HepG2 (cell line): ENCODE data around the gene EEF2. TPM values are rescaled to one million over a fixed set of nuclear protein-coding genes. Genes with fewer than 3 reads are reported as not detected.
A peak's percentile ranks its signal among the peaks of the same experiment; 100 is the strongest.

ENCODE experiments used
- ARHGAP35 ChIP-seq: sonication (generic); formaldehyde crosslinking; IDR thresholded peaks from 2 replicates; pipeline ENCODE4 v1.9.0; 2022; ENCODE audit warnings: mild to moderate bottlenecking, inconsistent platforms, moderate library complexity, missing genetic modification reagents, borderline replicate concordance
- BHLHE40 ChIP-seq: IDR thresholded peaks from 2 replicates; pipeline ENCODE4 v1.6.1; 2011; ENCODE audit warnings: low read length, improper control_type of control experiment
- FLYWCH1 ChIP-seq: sonication (generic); formaldehyde crosslinking; IDR thresholded peaks from 2 replicates; pipeline ENCODE4 v1.8.1; 2023; ENCODE audit warnings: mild to moderate bottlenecking, missing genetic modification reagents
- FOXK1 ChIP-seq: sonication (generic); formaldehyde crosslinking; IDR thresholded peaks from 2 replicates; pipeline ENCODE4 v1.4.0; 2020; ENCODE audit warnings: low read depth, missing genetic modification reagents, borderline replicate concordance
- GLI4 ChIP-seq: sonication (generic); formaldehyde crosslinking; IDR thresholded peaks from 2 replicates; pipeline ENCODE4 v1.5.1; 2020; ENCODE audit warnings: missing genetic modification reagents, mild to moderate bottlenecking, moderate library complexity, borderline replicate concordance
- HDAC6 ChIP-seq: fragments of 200-600 bp; sonication (generic); IDR thresholded peaks from 2 replicates; pipeline ENCODE4 v1.7.0; 2017; ENCODE audit warnings: mild to moderate bottlenecking, antibody characterized with exemption, low read length, low read depth
- HMG20A ChIP-seq: IDR thresholded peaks from 2 replicates; pipeline ENCODE4 v1.6.1; 2016; ENCODE audit warnings: borderline replicate concordance
- HNRNPH1 ChIP-seq: fragments of 200-400 bp; formaldehyde crosslinking; optimal IDR thresholded peaks from 2 replicates; pipeline ENCODE3; 2017; ENCODE audit warnings: mild to moderate bottlenecking, low read depth, low read length
- MAF1 ChIP-seq: sonication (generic); formaldehyde crosslinking; IDR thresholded peaks from 2 replicates; pipeline ENCODE4 v1.5.0; 2020; ENCODE audit warnings: missing genetic modification reagents, borderline replicate concordance
- NR2F1 ChIP-seq, 2 experiments: fragments of 450-650 bp in 1 of 2; formaldehyde crosslinking in 1 of 2; IDR thresholded peaks; 2 replicates each; pipeline versions ENCODE4 v1.5.0 to v1.6.1; 2016 to 2020; ENCODE audit warnings: mild to moderate bottlenecking in 1 of 2, missing compliant biosample characterization in 1 of 2, missing genetic modification reagents in 1 of 2, moderate library complexity in 1 of 2
- RNF2 ChIP-seq: fragments of 450-650 bp; conservative IDR thresholded peaks from 2 replicates; pipeline ENCODE4 v1.6.1; 2016; ENCODE audit warnings: low read depth
- SETDB1 ChIP-seq: sonication (generic); formaldehyde crosslinking; IDR thresholded peaks from 2 replicates; pipeline ENCODE4 v1.5.1; 2020; ENCODE audit warnings: missing genetic modification reagents, mild to moderate bottlenecking, borderline replicate concordance
- SOX5 ChIP-seq: IDR thresholded peaks from 2 replicates; pipeline ENCODE4 v1.6.1; 2016; ENCODE audit warnings: borderline replicate concordance
- SP4 ChIP-seq: sonication (generic); formaldehyde crosslinking; IDR thresholded peaks from 2 replicates; pipeline ENCODE4 v1.8.1; 2023; ENCODE audit warnings: mild to moderate bottlenecking, missing genetic modification reagents
- TBX2 ChIP-seq: sonication (generic); formaldehyde crosslinking; IDR thresholded peaks from 2 replicates; pipeline ENCODE4 v1.5.0; 2020; ENCODE audit warnings: missing genetic modification reagents, mild to moderate bottlenecking, borderline replicate concordance
- ZFY ChIP-seq: sonication (generic); formaldehyde crosslinking; IDR thresholded peaks from 2 replicates; pipeline ENCODE4 v1.4.0; 2020; ENCODE audit warnings: missing genetic modification reagents
- ZNF34 ChIP-seq: sonication (generic); formaldehyde crosslinking; IDR thresholded peaks from 2 replicates; pipeline ENCODE4 v1.4.0; 2020; ENCODE audit warnings: mild to moderate bottlenecking, missing genetic modification reagents, borderline replicate concordance
- ZNF451 ChIP-seq: sonication (generic); formaldehyde crosslinking; IDR thresholded peaks from 2 replicates; pipeline ENCODE4 v1.5.0; 2020; ENCODE audit warnings: mild to moderate bottlenecking, missing genetic modification reagents
- ZNF737 ChIP-seq: sonication (generic); formaldehyde crosslinking; IDR thresholded peaks from 2 replicates; pipeline ENCODE4 v1.5.0; 2020; ENCODE audit warnings: missing genetic modification reagents, mild to moderate bottlenecking, borderline replicate concordance
- ZNF878 ChIP-seq: sonication (generic); formaldehyde crosslinking; IDR thresholded peaks from 2 replicates; pipeline ENCODE4 v1.8.1; 2023; ENCODE audit warnings: mild to moderate bottlenecking, missing genetic modification reagents, moderate library complexity
- polyA plus RNA-seq, 8 experiments: library from polyadenylated mRNA; depleted of rRNA in 3 of 8; stranded (reverse) in 7 of 8; unstranded in 1 of 8; fragments of >200 nt; fragmentation: Illumina TruSeq in 4 of 8; extraction: Trizol in 4 of 8; gene quantifications; 2 replicates each; pipeline versions ENCODE4 v1.2.1 to v1.2.3, GENCODE V29; 2011 to 2016; ENCODE audit warnings: low read depth in 4 of 8, missing spikeins in 1 of 8, mixed read lengths in 1 of 8; ENCODE audit not compliant: insufficient read depth in 1 of 8
- total RNA-seq, 5 experiments: library from RNA; depleted of rRNA; stranded (reverse); fragments of >200 nt; fragmentation: Illumina TruSeq; extraction: Trizol; gene quantifications; 2 replicates each; pipeline ENCODE4 v1.2.3, GENCODE V29; 2016; ENCODE audit warnings: low read depth in 1 of 5
- TF ChIP-seq, protein P1 (sequence below): sonication (generic); formaldehyde crosslinking; IDR thresholded peaks from 2 replicates; pipeline ENCODE4 v1.8.0; 2022; ENCODE audit warnings: mild to moderate bottlenecking, missing genetic modification reagents, borderline replicate concordance
- TF ChIP-seq, protein P2 (sequence below): sonication (generic); formaldehyde crosslinking; IDR thresholded peaks from 2 replicates; pipeline ENCODE4 v1.8.0; 2022; ENCODE audit warnings: low read depth, missing genetic modification reagents
- TF ChIP-seq, protein P3 (sequence below): sonication (generic); formaldehyde crosslinking; IDR thresholded peaks from 2 replicates; pipeline ENCODE4 v1.4.0; 2020; ENCODE audit warnings: mild to moderate bottlenecking, missing genetic modification reagents, borderline replicate concordance
- TF ChIP-seq, protein P4 (sequence below): sonication (generic); formaldehyde crosslinking; IDR thresholded peaks from 2 replicates; pipeline ENCODE4 v1.4.0; 2020; ENCODE audit warnings: missing genetic modification reagents

The EEF2 gene
- total and polyA plus RNA-seq, 2 of the 13 experiments (the other 11 are each of a cell fraction or from before 2014, with no cell fraction given): 1,441 to 1,777 TPM

DNA sequence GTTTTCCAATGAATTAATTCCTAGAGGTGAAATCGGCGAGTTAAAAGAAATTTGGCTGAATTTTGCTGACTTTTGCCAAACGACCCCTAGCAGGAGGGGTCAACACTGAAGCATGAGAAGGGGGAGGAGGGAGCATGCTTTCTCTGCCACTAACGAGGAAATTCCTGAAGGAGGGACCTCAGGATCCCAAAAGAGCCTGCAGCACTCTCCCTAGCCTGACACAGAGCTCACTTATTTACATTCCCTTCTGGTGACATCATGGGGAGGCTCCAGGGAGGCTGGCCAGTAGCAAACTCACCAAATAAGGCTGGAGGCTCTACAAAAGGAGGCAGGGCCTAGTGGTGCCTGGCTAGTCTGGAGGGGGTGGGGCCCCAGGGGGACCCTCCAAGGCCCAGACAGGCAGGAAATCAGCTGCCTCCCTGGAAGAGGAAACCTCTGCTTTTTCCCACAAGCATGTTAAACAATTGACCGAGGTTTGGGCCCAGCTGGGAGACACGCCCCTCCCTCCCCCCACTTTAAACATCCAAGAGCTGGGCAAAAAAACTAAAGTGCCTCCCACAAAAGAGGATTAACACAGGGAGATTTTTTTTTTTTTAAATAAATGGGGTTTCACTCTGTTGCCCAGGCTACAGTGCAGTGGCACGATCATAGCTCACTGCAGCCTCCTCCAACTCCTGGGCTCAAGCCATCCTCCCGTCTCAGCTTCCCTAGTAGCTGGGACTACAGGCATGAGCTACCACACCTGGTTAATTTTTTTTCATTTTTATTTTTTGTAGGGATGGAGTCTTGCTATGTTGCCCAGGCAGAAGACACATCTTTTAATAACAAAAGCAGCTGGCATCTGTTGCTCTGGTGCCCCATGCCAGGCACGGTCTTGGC lies 16.5 kb downstream of the EEF2 start (continued):
- TF ChIP-seq SETDB1 (CRISPR knock-in tag): no peak
- TF ChIP-seq FOXK1 (CRISPR knock-in tag): peak; percentile 94
- no peak for TF ChIP-seq HNRNPH1
- 0 out of 2 replicates have a peak, but pooled peaks have one; percentile 30 for TF ChIP-seq TBX2 (CRISPR knock-in tag)
- TF ChIP-seq SP4 (CRISPR knock-in tag): 0 out of 2 replicates have a peak, but pooled peaks have one; percentile 52
- TF ChIP-seq SOX5 (CRISPR knock-in tag): peak; percentile 29; the same call in 1 of the 2 replicates
- no peak for TF ChIP-seq HDAC6
- TF ChIP-seq, protein P1, sequence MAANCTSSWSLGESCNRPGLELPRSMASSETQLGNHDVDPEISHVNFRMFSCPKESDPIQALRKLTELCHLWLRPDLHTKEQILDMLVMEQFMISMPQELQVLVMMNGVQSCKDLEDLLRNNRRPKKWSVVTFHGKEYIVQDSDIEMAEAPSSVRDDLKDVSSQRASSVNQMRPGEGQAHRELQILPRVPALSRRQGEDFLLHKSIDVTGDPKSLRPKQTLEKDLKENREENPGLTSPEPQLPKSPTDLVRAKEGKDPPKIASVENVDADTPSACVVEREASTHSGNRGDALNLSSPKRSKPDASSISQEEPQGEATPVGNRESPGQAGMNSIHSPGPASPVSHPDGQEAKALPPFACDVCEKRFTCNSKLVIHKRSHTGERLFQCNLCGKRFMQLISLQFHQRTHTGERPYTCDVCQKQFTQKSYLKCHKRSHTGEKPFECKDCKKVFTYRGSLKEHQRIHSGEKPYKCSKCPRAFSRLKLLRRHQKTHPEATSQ (CRISPR knock-in tag): no peak
- no peak for TF ChIP-seq ARHGAP35 (CRISPR knock-in tag)
- TF ChIP-seq HMG20A (CRISPR knock-in tag): no peak
- no peak for TF ChIP-seq RNF2
- TF ChIP-seq ZNF737: no peak
- 0 out of 2 replicates have a peak, but pooled peaks have one; percentile 28 for TF ChIP-seq ZFY (CRISPR knock-in tag)
- 0 out of 2 replicates have a peak, but pooled peaks have one; percentile 21 for TF ChIP-seq ZNF451 (CRISPR knock-in tag)
- no peak for TF ChIP-seq GLI4
- TF ChIP-seq ZNF34 (CRISPR knock-in tag): no peak
- no peak for TF ChIP-seq MAF1 (CRISPR knock-in tag)
- no peak for TF ChIP-seq NR2F1 (CRISPR knock-in tag; IDR thresholded peaks at IDR 0.05)
- no peak for TF ChIP-seq ZNF878 (CRISPR knock-in tag)
- TF ChIP-seq FLYWCH1 (CRISPR knock-in tag): no peak
- TF ChIP-seq, protein P2, sequence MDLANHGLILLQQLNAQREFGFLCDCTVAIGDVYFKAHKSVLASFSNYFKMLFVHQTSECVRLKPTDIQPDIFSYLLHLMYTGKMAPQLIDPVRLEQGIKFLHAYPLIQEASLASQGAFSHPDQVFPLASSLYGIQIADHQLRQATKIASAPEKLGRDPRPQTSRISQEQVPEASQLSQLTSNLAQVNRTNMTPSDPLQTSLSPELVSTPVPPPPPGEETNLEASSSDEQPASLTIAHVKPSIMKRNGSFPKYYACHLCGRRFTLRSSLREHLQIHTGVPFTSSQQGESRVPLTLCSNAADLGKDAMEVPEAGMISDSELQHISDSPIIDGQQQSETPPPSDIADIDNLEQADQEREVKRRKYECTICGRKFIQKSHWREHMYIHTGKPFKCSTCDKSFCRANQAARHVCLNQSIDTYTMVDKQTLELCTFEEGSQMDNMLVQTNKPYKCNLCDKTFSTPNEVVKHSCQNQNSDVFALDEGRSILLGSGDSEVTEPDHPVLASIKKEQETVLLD (CRISPR knock-in tag): no peak
- TF ChIP-seq, protein P3, sequence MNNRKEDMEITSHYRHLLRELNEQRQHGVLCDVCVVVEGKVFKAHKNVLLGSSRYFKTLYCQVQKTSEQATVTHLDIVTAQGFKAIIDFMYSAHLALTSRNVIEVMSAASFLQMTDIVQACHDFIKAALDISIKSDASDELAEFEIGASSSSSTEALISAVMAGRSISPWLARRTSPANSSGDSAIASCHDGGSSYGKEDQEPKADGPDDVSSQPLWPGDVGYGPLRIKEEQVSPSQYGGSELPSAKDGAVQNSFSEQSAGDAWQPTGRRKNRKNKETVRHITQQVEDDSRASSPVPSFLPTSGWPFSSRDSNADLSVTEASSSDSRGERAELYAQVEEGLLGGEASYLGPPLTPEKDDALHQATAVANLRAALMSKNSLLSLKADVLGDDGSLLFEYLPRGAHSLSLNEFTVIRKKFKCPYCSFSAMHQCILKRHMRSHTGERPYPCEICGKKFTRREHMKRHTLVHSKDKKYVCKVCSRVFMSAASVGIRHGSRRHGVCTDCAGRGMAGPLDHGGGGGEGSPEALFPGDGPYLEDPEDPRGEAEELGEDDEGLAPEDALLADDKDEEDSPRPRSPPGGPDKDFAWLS (CRISPR knock-in tag): no peak
- TF ChIP-seq, protein P4, sequence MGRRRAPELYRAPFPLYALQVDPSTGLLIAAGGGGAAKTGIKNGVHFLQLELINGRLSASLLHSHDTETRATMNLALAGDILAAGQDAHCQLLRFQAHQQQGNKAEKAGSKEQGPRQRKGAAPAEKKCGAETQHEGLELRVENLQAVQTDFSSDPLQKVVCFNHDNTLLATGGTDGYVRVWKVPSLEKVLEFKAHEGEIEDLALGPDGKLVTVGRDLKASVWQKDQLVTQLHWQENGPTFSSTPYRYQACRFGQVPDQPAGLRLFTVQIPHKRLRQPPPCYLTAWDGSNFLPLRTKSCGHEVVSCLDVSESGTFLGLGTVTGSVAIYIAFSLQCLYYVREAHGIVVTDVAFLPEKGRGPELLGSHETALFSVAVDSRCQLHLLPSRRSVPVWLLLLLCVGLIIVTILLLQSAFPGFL: no peak
- no peak for TF ChIP-seq BHLHE40
